ENCODE results near the gene ABTB1. TPM values are rescaled to one million over a fixed set of nuclear protein-coding genes. Genes with fewer than 3 reads are reported as not detected.

ABTB1 gene
- total RNA-seq, 1 donor from 2014 or later, result 61.7 TPM

- no peak overlapping the region for H3K4me3 ChIP-seq
- intact Hi-C loops (cut with DNase I), result no loop called here
- no peak for DNase-seq (ENCODE audit: low spot score in 2 of 2)
- H3K9me3 ChIP-seq, result no peaks in the 10 kb centered on the region
- H3K27me3 ChIP-seq, result no peaks in the 10 kb centered on the region
- H3K27ac ChIP-seq, result no peak overlapping the region
- H3K4me1 ChIP-seq, result peaks cover 0 to 6% of the 10 kb centered on the region in 2 donors
- TF ChIP-seq CTCF (IDR thresholded peaks at IDR 0.05), result no peak
- peaks cover 0 to 4% of the 10 kb centered on the region in 2 donors for H3K36me3 ChIP-seq
Observed at GRCh38 chr3:127723011-127723567, 50.3 kb downstream of the ABTB1 start.

DNA sequence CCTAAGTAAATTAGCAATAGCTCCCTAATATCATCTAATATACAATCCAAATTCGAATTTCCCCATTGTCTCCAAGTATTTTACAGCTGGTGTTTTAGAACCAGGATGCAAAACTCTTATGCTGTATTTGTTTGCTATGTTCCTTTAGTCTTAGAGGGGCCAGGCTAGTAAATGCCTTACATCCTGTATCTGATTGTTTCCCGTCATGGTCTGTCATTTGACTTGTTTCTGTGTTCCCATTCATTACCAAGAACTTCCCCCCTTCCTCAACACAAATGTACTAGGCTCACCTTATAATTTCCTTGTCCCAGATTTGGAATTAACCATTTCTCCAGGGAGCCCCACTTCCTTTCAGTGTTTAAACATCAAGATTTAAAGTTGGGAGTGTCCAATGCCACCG is 54.1 kb downstream of the ABTB1 start:
- no peaks in the 10 kb centered on the region for H3K9me3 ChIP-seq
- no peaks in the 10 kb centered on the region for H3K36me3 ChIP-seq
- intact Hi-C loops (cut with DNase I), result no loop called here
- H3K4me1 ChIP-seq, result peaks cover 5 to 6% of the 10 kb centered on the region in 2 donors
- no peak for TF ChIP-seq CTCF (IDR thresholded peaks at IDR 0.05)
- no peaks in the 10 kb centered on the region for H3K27me3 ChIP-seq
- DNase-seq (ENCODE audit: low spot score in 2 of 2), result no peak
- H3K27ac ChIP-seq, result no peak overlapping the region
- H3K4me3 ChIP-seq, result no peak overlapping the region

DNA sequence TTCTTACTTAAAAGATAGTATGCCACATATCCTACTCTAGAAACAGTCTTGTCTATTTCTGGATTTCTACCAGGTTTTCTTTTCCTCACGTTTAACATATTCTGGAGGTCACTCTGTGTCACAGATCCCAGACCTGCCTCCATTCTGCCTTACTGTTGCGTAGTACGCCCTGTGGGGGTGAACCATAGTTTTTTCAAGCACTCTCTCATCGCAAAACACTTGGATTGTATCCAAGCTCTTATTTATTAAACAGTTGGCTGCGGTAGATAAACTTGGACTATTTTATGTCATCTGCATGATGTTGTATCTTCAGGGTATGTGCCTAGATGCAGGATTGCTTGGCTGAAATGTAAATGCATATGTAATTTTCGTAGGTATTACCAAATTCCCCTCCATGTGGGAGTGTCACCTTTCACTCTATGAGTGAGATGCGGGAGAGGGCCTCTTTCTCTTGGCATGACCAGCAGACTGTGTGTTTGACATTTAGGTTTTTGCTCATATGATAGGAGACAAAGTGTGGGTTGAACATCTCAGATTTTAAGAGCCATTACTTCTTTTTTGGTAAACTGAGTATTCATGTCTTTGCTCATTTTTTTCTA is 55.8 kb downstream of the ABTB1 start:
- no peak for DNase-seq (ENCODE audit: low spot score in 2 of 2)
- no peak for TF ChIP-seq CTCF (IDR thresholded peaks at IDR 0.05)

DNA sequence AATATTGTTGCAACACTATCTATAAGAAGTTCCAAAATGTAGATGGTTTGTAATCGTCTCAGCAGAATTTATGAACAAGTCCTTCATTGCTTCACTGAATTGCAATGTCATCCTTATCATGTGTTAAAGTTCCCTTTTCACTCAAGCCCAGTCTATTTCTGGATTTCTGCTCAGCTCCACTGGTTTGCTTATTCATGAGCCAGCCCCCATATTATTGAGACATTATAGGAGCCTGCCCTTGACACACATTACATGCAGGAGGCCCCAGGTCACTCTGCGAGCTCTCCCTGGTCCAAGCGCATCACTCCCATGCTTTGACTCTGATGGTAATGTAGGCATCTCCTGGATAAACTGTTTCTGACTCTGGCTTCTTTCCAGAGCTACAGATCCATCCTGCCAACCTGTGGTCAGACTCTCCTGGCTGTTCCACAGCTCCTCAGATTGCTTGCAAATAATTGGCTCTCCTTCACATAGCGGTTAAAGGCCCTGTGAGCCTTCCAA is 56.9 kb downstream of the ABTB1 start:
- Histone ChIP-seq H3K27me3 (no peaks in the 10 kb centered on the region), H3K27ac (no peak overlapping the region), H3K4me1 (peaks cover 0 to 28% of the 10 kb centered on the region in 2 donors), H3K9me3 (no peaks in the 10 kb centered on the region), H3K36me3 (no peaks in the 10 kb centered on the region), H3K4me3 (no peak overlapping the region)
- intact Hi-C loops (cut with DNase I), result no loop called here
- TF ChIP-seq CTCF (IDR thresholded peaks at IDR 0.05), result no peak
- DNase-seq (ENCODE audit: low spot score in 2 of 2), result no peak

More for the DNA sequence above, 55.8 kb downstream of the ABTB1 start:
- no peaks in the 10 kb centered on the region for H3K27me3 ChIP-seq
- H3K27ac ChIP-seq, result no peak overlapping the region
- no peaks in the 10 kb centered on the region for H3K36me3 ChIP-seq
- H3K4me1 ChIP-seq, result peaks cover 0 to 18% of the 10 kb centered on the region in 2 donors
- H3K4me3 ChIP-seq, result no peak overlapping the region
- H3K9me3 ChIP-seq, result no peaks in the 10 kb centered on the region
- intact Hi-C loops (cut with DNase I), result no loop called here

DNA sequence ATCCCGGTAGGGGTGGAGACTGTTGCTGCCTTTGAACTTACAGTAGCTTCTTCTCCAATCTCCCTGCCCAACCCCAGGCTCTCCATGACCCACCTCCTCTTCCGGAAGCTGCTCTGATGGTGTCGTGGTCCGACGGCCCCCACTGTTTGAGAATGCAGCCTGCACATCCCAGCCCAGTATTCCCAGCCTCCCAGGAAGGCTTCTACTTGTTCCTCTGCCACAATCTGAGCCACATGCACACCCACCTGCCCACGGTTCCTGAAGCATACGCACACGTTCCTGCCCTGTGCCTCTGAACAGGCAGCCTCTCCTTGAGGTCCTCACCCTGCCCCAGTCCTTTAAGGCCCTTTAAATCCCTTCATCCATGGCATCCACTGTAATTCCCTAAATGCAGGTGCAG is 57.4 kb downstream of the ABTB1 start:
- H3K9me3 ChIP-seq, result no peaks in the 10 kb centered on the region
- no peaks in the 10 kb centered on the region for H3K36me3 ChIP-seq
- intact Hi-C loops (cut with DNase I), result no loop called here
- TF ChIP-seq CTCF (IDR thresholded peaks at IDR 0.05), result no peak
- DNase-seq (ENCODE audit: low spot score in 2 of 2), result no peak
- no peak overlapping the region for H3K4me3 ChIP-seq
- H3K27me3 ChIP-seq, result no peaks in the 10 kb centered on the region
- no peak overlapping the region for H3K27ac ChIP-seq
- peaks cover 0 to 34% of the 10 kb centered on the region in 2 donors for H3K4me1 ChIP-seq

Other genes with a start within 250 kb of the ABTB1 start
- 87.1 TPM for gene TPRA1, start 82.2 kb upstream of the ABTB1 start, total RNA-seq
- 1.9 TPM for gene MCM2, start 74.5 kb upstream of the ABTB1 start, total RNA-seq
- 1.6 TPM for gene PODXL2, start 43.8 kb upstream of the ABTB1 start, total RNA-seq
- 101 TPM for gene MGLL, start 149.6 kb downstream of the ABTB1 start, total RNA-seq
- 3.5 TPM for gene KBTBD12, start 242.3 kb downstream of the ABTB1 start, total RNA-seq